Activated CD4-positive, CD25-positive, alpha-beta regulatory T cell treated with anti-CD3 and anti-CD28 coated beads, Interleukin-2, amount 50 U/mL, for 72 hours (primary cell): Measurements from ENCODE around the gene ALLC.

Experiments used
- DNase-seq: peaks from one replicate; pipeline ENCODE4 v3.0.0; 2021

The ALLC gene

DNA sequence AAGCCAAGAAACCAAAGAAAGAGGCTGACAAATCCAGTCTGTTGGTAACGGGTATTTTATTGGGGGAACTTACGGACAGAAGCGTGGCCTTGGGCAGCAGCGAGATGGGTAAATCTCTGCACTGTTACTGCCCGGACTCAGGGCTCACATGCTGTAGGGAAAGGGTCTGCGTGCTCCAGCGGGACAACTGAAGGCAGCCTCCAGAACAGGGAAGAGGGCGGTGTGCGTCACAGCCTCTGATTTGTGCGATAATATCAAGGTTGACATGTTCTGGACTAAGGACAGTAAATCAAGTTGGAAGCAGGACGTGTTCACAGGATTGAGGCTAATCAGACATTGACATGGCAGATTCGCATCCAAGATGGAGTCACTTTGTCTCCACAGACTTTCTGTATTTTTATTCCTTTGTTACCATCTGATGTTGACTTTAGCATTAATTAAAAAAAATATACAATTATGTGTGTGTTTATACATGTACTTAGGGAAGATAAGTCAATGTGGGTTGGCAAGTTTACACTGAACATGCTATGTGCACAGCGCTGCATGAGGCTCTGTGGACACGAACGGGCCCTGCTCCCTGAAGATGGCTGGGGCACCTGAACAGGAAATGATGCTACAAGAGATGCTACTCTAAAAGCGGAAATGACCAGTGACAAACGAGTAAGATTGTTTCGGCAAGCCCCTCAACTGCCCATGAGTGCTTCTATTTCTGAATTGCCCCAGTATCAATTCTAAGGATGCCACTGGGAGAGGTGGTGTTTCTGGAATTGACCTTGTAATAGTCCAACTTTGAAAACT, 22.7 kb downstream of the ALLC start:
- DNase-seq, result no peak

DNA sequence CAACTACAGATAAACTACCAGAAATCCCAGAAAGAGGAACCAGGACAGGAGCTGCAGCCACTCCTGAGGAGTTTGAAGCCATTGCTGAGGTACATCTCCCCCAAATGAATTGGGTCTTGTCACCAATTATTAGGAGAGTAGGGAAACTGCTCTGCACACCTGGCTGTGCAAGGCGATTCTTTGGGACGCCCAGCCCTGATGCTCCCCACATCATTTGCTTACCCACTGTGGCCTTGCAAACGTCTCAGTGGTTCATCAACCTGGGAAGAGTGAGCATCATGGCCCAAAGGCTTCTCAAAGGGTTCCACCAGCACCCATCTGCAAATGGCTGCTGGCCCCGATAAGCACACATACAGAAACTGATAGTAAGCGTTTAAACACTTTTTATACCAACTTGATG, 23.6 kb downstream of the ALLC start:
- DNase-seq, result no peak

DNA sequence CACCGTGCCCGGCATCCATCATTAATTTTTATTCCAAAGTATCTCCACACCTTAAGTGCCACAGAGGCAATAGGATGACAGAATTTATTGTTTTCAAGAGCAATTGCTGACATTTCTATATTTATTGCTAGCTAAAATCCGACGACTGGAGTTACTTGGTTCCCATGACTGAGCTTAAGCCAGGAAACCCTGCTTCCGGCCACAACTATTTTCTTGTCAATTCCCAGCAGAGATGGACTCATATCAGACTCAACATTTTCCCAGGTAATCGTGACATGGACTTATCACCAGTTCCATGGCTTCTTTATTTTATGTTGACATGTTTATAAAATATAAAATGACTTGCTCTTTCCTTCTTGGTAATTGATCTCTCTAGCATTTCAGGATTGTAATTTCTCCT, 24.8 kb downstream of the ALLC start:
- DNase-seq, result no peak

DNA sequence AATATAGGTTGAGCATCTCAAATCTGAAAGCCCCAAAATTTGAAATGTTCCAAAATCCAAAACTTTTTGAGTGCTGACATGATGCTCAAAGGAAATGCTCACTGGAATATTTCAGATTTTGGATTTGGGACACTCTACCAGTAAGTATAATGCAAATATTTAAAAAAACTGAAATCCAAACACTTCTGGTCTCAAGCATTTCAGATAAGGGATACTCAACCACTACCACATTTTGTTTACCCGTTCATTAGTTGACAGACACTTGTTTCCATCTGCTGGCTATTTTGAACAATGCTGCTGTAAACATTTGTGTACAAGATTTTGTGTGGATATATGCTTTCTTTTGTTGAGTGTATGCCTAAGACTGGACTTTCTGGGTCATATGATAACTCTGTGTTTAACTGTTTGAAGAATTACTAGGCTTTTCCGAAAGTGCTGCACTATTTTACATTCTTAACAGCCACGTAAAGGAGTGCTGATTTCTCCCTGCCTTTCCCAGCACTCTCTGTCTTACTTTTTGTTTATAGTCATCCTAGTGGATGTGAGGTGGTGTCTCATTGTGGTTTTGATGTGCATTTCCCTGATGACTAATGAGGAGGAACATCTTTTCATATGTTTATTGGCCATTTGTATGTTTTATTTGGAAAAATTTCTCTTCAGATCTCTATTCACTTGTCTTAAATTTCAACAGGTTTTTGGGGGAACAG, 25.9 kb downstream of the ALLC start:
- DNase-seq, result no peak

DNA sequence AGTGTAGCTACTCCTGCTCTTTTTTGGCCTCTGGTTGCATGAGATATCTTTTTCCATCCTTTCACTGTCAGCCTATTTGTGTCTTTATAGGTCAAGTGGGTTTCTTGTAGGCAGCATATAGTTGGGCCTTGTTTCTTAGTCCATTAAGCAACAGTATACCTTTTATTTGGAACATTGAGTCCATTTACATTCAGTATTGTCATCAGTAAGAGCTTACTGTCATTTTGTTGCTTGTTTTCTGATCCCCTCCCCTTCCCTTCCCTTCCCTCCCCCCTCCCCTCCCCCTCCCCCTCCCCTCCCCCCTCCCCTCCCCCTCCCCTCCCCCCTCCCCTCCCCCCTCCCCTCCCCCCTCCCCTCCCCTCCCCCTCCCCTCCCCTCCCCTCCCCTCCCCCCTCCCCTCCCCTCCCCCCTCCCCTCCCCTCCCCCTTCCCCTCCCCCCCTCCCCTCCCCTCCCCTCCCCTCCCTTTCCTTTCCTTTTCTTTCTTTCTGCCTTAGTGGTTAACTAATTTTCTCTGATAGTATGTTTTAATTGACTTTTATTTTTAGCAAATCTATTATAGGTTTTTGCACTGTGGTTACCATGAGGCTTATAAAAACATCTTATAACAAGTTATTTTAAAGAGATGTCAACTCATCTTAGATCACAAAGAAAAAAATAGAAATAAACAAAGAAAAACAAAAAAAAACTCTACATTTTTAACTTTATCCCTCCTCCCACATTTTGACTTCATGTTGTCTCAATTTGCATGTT, 32.2 kb downstream of the ALLC start:
- no peak for DNase-seq

DNA sequence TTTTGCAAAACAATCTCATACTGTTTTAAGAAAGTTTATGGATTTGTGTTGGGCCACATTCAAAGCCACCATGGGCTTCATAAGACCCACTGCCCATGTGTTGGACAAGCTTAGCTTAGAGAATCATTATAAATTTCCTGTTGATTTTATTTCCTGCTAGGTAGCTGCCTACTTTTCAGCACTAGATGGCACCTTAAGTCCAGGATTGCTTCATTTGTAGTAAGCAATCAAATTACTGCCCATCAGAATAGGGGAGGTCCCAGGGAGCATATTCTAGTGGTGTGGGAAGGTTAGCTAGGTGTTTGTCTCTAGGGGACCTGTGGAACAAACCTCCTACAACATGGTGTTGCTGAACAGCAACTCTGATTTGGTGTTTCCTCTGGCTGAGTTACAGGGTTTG, 34.4 kb downstream of the ALLC start:
- DNase-seq, result no peak

DNA sequence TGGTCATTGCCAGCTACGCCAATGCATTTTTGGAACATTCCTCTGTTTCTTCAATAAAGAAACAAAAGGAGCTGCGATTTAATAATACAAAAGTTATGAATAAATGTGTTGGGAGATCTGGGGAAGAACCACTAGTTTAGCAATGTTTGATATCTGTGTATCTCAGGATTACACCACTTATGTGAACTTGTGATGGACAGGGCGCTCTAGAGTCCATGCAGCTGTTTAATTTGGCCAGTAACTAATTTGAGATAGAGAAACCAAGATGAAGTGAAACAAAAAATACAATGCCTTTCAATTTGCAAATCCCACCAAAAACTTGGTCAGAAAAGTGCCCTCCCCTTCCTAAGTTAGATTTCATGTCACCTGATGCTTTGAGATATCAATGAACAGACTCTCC, 38.5 kb downstream of the ALLC start:
- DNase-seq, result no peak

DNA sequence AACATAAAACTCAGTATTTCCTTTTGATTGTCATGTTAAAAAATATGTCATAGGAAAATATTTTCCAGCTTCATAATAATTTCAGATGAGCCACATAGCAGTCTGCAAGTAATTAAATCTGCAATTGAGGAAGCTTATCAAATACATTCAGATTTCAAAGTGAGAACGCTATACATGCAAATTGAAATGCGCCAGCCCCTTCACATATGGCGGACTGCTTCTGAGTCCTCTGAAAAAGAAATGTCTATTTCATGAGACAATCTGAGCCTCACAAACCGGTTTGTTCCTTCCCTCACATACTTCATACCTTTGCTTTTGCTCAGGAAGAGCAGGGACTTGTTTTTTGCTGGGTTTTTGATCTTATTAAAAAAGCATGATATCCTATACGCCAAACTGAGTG, 43.1 kb downstream of the ALLC start:
- no peak for DNase-seq

DNA sequence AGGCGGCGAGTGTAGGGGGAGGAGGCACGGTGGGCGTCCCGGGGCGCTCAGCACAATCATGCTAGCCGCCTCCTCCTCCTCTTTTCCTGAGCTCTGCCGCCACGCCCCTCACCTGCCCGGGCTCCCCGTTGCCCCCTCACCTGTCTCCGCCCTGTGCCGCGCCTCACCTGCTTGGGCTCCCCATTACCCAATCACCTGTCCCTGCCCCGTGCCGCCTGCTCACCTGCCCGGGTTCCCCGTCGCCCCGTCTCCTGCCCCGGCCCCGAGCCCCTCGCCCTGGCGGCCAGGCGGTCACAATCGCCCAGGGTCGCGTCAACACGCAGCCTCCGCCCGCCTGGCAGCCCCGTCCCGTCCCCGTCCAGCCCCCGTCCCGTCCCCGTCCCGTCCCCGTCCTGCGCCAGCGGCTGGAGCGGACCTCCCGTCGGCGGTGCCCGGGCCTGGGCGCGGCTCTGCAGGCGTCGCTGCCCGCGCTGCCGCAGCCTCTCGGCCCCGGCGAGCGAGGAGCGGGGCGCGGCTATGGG, 45.3 kb downstream of the ALLC start, which contains the start of gene DCDC2C:
DCDC2C (plus strand) TSS at position 340 of the 521 bp plus-strand sequence; CDS start at position 517, 177 bp downstream.
- no peak for DNase-seq

DNA sequence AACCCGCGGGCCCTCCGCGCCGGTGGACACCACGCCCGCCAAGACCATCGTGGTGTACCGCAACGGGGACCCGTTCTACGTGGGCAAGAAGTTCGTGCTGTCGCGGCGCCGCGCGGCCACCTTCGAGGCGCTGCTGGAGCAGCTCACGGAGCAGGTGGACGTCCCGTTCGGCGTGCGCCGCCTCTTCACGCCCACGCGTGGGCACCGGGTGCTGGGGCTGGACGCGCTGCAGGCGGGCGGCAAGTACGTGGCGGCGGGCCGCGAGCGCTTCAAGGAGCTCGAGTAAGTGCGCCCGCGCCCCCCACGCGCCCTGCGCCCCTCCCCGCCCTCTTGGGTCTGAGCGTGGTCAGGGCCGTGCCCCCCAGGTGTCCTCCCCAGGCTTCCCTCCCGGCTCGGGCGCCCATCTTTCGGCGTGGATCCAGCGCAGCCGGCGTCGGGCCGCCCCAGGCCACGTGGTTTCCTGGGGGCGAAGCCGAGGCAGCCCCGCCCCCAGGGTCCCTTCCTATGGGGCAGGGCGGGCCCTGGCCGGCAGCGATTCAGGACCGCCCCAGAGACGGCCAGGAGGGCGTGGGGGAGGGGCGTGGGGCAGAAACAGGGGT, 45.9 kb downstream of the ALLC start:
- no peak for DNase-seq

DNA sequence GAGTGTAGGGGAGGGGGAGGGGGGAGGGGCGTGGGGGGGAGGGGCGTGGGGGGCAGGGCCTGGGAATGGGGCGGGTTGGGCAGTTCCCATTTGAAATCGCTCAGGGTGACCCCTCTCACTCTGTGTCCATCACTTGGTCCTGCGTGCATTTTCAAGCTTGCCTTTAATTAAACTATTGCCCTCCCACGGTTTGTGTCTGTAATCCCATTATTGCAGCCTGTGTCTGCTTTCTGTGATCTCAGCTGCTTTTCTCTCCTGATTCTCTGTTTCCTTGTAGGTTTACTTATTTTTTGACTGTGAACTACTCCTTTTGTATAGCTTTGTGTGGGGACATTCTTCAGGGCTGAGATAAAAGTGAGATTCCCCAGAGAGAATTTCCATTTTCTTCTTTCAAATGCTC, 46.7 kb downstream of the ALLC start:
- no peak for DNase-seq

DNA sequence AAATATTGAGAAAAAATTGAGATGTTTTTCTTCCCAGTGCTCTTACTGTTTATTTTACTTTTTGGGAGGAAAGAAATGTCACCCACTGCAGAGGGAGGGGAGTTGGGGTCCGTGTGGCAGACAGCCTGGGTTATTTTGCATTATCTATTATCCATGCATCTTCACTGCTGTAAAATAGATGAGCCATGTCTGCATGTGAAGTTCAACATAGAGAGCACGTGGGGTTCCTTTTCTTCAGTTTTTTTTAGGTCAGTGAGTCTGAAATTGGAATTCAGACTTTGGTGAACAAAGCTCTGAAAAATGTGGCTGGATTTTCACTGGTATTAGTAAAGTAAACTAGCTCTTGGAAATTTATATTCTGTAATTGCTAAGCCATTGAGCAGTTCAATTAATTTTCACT, 47.8 kb downstream of the ALLC start:
- no peak for DNase-seq

DNA sequence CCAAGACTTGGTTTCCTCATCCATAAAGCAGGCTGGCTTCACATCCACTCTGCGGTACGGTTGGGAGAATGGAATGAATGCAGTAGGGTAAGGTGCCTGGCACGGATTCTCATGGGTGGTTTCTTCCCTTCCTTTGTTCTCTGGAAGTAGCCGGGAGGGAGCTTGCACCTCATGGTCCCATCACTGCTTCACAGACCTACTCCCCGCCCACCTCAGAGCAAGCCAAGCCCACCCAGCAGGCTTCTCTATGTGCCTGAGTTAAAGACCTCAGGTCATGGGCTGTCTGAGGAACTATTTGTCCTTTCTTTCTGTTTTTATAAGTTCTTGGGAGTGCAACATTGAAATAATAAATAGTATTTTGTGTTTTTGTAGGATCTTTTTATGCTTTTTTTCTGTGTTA, 48.9 kb downstream of the ALLC start:
- DNase-seq, result no peak

DNA sequence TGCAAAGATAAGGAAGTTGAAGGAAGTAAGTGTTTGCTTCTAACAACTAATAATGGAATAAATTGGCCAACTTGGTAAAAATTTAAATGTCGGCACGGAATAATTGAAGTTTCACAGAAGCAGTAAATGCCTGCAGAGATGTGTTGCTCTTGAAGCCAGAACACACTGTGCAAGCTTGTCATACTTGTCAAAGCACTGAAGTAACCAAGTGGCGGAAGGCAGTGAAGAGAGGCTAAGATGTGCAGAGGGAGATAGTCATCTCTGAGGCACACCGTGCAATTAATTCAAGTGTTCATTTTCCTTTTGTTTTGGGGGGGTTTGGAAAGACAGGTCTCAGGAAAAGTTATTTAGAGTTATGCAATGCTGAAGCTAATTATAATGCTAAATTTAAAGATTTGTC, 50.6 kb downstream of the ALLC start:
- DNase-seq, result no peak

DNA sequence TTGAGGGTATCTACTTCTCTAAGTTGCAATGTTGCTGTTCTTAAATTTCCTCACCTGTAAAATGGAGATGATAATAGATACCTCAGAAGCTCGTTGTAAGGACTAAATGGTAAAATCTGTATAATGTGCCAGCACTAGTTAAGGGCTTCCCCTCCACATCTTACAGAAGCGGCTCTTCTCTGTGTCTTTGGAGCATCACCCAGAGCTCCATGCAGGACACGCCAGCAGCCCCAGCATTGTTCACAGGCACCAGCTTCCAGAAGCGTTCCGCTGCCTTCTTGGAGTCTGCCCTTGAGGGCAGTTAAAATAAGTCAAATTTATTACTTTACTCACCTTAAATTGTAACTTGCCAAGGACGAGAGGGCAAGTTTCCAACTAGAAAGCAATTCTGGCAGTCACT, 51.2 kb downstream of the ALLC start:
- no peak for DNase-seq

DNA sequence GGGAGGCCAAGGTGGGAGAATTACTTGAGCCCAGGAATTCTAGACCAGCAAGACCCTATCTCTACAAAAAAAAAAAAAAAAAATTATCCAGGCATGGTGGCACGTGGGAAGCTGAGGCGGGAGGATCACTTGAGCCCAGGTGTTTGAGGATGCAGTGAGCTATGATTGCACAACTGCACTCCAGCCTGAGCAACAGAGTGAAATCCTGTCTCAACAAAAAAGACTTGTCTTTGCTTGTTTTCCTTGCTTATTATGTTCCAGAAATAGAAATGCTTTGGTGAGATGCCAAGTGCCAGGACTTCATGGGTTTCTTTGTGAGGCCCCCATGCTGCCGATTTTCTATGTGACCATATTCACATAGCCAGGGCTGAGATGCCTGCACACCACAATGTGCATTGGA, 54.4 kb downstream of the ALLC start:
- DNase-seq, result no peak

DNA sequence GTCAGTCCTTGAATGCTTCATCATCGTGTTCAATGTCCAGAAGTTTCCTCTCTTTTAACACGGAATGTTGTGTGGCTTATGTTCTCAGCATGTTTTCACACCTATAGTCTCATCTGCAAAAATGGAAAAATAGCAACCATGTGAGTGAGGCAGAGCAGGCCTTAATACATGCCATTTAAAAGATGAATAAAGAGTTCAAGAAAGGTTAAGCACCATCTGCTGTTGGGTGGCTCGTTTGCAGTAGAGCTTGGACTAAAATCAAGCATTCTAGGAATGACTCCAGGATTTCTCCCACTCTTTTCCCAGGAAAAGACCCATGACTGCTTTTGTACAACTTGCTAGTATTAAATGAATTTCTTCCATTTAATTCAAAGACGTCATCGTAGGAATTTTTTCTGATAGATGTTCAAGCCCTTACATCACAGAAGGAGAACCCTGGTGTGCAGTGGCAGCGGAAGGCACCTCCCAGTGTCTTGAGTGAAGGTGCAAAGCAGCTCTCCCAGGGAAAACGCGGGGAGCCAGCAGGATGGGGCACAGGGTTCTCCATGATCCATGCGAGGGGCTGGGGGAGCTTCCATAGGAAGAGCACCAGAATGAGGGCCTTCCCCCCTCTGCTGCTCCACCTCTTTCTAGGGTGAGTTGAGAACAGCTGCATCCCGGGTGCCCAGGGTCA, 55.0 kb downstream of the ALLC start:
- DNase-seq, result no peak

DNA sequence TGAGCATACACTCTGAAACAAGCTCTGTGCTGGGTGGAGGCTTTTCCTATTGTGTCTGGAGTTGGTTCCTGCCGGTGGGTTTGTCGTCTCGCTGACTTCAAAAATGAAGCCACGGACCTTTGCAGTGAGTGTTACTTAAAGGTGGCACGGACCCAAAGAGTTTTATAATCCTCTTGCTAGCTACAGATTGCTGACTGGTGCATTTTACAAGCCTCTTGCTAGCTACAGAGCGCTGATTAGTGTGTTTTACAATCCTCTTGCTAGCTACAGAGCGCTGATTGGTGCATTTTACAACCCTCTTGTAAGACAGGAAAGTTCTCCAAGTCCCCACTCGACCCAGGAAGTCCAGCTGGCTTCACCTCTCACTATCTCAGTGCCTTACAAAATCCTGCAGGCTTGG, 60.7 kb downstream of the ALLC start:
- no peak for DNase-seq

DNA sequence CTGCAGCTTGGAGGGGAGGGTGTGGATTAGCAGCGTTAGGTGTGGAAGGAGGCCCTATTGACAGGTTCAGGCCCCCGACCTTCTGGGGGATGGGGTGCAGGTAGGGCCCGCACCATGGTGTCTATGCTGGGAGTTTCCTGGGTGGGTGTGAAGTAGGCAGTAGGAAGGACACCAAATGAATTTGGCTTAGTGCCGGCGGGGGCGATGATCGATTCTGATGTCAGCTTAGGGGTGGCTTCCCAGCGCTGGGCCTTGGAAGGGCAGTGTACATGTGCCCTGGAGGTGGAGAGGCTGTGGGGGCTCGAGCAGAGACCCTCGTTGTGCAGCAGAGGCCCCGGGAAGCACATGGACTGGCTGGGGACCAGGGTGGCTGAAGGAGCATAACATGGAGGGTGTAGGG, 67.0 kb downstream of the ALLC start:
- no peak for DNase-seq

DNA sequence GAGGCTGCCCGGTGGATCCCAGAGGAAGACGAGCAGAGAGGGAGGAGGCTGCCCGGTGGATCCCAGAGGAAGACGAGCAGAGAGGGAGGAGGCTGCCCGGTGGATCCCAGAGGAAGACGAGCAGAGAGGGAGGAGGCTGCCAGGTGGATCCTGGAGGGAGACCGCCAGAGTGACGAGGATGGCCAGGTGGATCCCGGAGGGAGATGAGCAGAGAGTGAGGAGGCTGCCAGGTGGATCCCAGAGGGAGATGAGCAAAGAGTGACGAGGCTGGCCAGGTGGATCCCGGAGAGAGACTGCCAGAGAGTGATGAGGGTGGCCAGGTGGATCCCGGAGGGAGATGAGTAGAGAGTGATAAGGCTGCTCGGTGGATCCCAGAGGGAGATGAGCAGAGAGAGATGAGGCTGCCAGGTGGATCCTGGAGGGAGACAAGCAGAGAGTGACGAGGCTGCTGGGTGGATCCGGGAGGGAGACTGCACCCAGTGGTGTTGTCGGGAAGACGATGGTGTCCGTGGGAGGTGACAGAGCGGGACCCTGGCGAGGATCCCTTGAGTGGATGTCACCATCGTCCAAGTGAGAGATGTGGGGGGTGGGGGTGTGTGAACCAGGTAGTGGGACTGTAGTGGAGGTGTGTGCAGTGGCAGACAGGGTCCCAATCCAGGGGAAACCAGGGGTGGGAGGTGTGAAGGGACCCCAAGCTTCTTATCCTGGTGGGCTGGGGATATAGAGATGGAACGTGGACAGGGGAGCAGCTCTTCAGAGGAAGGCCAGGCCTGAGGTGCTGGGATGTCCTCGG, 67.7 kb downstream of the ALLC start:
- DNase-seq, result no peak

DNA sequence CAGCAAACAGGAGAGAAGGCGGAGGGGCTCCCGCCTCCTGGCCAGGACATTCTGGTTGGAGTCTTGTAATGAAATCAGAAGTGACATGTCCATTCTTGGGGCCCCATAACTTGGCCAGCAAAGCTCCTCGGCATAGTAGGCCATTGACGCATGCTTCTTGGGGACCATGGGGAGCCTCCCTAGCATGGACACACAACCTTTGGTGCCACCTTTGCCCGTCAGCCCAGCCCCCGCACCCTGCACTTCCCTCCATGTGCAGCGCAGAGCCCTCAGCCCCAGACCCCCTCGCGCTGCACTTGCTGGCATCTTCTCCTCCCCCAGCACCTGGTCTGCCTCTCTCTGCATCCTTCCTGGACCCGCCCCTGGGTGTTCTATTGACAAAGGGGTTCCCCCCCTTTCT, 68.5 kb downstream of the ALLC start:
- DNase-seq, result no peak
